KOPT-K1 (cell line): ENCODE measurements around the gene TMEM190.

ENCODE experiments used
- H3K27ac ChIP-seq: fragments of 200-600 bp; sonication (generic); 2 replicates; pipeline ENCODE4 v1.5.1; 2016; ENCODE audit warnings: antibody characterized with exemption, mild to moderate bottlenecking, low read depth, low read length; ENCODE audit not compliant: poor library complexity, severe bottlenecking
- H3K36me3 ChIP-seq: fragments of 200-600 bp; sonication (generic); 2 replicates; pipeline ENCODE4 v1.5.1; 2017; ENCODE audit warnings: antibody characterized with exemption, mild to moderate bottlenecking, low read length, moderate library complexity; ENCODE audit not compliant: insufficient read depth
- H3K9me3 ChIP-seq: fragments of 200-600 bp; sonication (generic); 2 replicates; pipeline ENCODE4 v1.5.1; 2017; ENCODE audit warnings: antibody characterized with exemption, low read length, mild to moderate bottlenecking; ENCODE audit not compliant: insufficient read depth, poor library complexity, severe bottlenecking

The TMEM190 gene

GRCh38 chr19:55373306-55373992 lies 3.2 kb upstream of the TMEM190 start:
- H3K36me3 ChIP-seq: no peaks in the 10 kb centered on the region
- no peak overlapping the region for H3K27ac ChIP-seq
- H3K9me3 ChIP-seq: no peaks in the 10 kb centered on the region

GRCh38 chr19:55373993-55374757 lies 2.5 kb upstream of the TMEM190 start:
- Histone ChIP-seq H3K9me3 (no peaks in the 10 kb centered on the region), H3K36me3 (no peaks in the 10 kb centered on the region), H3K27ac (no peak overlapping the region)

- Histone ChIP-seq H3K9me3 (no peaks in the 10 kb centered on the region), H3K27ac (no peak overlapping the region), H3K36me3 (no peaks in the 10 kb centered on the region)
Measured at GRCh38 chr19:55377356-55378131, 918 bp downstream of the TMEM190 start.

DNA sequence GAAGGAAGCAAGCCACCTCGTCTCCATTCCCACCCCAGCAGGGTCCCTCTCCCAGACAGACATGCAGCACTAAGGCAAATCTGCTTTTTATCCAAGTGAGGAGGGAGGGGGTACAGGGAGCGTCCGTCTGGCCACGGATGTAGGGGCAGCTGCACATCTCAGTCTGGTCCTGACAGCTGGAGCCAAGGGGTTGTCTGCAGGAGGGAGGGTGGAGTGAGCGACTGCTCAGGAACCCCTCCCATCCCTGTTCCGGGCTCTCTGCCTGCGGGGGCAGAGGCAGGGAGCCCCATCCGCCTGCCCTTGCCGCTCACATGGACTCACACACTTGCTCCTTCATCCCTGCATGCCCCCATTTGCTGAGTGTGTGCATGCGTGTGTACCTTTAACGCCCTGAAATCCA lies 2.5 kb downstream of the TMEM190 start:
- no peaks in the 10 kb centered on the region for H3K36me3 ChIP-seq
- no peak overlapping the region for H3K27ac ChIP-seq
- no peaks in the 10 kb centered on the region for H3K9me3 ChIP-seq

- Histone ChIP-seq H3K27ac (no peak overlapping the region), H3K36me3 (peaks cover 11% of the 10 kb centered on the region), H3K9me3 (no peaks in the 10 kb centered on the region)
Measured at GRCh38 chr19:55382013-55382412, 5.4 kb downstream of the TMEM190 start.

GRCh38 chr19:55382522-55383054 lies 6.0 kb downstream of the TMEM190 start:
- peak overlapping the region; percentile 56 for H3K27ac ChIP-seq
- H3K36me3 ChIP-seq: peaks cover 16% of the 10 kb centered on the region
- H3K9me3 ChIP-seq: no peaks in the 10 kb centered on the region

DNA sequence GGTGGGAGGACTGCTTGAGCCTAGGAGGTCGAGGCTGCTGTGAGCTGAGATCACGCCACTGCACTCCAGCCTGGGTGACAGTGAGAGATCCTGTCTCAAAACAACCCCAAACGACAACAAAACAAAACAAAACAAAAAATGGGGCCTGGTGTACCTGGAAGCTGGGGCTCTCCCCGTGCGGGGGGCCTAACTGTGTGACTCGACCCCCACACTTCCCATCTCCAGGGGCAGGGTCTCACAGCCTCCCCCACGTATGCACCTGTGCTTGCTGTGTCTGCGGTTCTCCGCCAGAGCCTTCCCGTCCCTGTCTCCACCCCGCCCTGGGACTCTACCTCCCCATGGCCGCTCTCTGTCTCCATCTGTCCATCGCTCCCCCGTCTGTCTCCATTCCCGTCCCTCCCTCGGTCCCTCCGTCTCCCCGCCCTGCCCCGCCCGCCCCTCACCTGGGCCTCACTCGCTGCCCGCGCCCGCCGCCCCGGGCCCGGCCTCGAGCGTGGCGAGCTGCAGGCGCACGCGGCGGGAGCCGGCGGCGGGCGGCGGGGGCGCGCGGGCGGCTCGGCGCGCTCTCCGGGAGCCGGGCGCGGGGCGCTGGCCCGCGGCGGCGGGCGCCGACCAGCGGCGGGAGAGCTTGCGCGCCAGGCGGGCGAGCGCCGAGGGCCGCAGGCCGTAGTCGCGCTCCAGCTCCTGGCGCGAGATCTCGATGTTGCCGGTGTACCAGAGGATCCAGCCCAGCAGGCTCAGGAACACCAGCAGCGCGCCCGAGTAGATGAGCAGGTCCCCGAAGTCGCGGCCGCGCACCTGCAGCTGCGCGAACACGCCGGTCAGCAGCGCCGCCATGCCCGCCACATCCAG lies 6.9 kb downstream of the TMEM190 start:
- H3K27ac ChIP-seq: peak overlapping the region; percentile 91
- peaks cover 26% of the 10 kb centered on the region for H3K36me3 ChIP-seq
- H3K9me3 ChIP-seq: no peaks in the 10 kb centered on the region

- peaks cover 34% of the 10 kb centered on the region for H3K36me3 ChIP-seq
- no peaks in the 10 kb centered on the region for H3K9me3 ChIP-seq
- H3K27ac ChIP-seq: peak within 1 kb of the TSS; percentile 91
Measured at GRCh38 chr19:55384131-55384919, 7.7 kb downstream of the TMEM190 start, which contains the start of gene TMEM238. Gene TMEM238 (minus strand): TSS chr19:55384292. CDS start chr19:55384259, 33 bp downstream.

DNA sequence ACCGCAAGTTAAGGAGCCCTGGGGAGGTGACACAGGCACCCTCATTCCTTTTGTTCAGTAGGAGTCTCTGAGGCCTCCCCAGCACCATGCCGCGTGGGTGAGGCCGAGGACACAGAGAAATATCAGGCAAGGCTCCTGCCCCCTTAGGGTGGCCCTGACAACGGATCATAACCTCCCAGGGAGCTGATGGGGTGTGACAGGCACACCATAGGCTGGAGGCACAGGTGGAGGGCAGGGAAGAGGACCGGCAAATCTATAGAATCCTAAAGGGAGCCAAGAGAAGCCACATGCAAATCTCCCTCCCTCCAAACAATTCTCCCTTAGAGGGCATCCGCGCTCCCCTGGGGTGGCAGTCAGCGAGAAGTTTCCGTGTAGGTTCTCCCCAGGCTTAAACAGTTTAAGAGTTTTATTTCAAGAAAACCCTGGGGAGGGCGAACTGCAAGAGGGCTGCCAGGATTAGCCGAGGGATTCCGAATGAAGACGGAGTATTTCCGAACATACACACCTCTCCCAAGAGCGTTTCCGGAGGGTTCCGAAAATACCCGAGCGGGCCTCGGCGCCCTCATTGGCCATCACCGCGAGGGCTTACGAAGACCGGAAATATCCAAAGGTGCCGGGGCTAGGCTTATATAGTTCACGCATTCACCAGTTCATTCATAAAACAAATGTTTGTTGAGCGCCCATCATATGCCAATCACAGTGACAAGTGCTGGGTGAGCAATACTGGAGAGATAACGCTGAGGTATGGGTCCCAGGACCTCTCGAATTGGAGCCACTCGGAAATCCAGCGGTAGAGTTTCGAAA lies 8.5 kb downstream of the TMEM190 start:
- Histone ChIP-seq H3K27ac (peak overlapping the region; percentile 91), H3K9me3 (no peaks in the 10 kb centered on the region), H3K36me3 (peaks cover 42% of the 10 kb centered on the region)

DNA sequence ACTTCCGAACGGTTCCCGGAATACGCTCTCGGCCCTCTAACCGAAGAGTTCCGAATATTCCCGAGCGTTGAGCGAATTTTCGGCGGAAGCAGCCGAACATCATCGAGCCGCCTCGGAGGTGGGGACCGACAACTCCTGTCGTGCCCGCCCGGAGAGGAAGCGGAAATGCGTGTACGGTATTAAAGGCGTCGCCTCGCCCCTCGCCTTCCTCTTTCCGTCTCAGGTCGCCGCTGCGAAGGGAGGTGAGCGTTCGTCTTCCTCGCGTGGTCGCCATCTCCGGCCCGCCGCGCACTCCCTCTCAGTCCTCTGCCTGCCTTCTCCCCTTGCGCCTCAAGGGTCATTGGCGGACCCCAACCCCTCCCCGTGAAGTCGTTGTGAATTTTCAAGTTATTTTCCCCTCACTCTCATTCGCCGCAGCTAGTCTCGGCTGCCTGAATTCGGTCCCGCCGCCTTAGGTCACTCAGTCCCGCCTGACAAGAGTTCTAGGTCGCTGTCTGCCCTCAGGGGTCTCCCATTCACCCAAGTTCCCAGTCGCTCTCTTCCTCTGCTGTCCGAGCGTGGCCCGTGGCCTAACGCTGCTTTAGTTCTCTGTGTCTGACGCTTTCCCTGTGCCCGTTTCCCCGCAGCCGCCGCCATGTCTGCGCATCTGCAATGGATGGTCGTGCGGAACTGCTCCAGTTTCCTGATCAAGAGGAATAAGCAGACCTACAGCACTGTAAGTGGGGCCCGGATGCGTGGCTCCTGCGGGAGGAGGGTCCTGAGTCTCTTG lies 9.3 kb downstream of the TMEM190 start, which contains the start of gene RPL28:
Gene RPL28 (plus strand): TSS at position 209 of the 769 bp plus-strand sequence. CDS start 426 bp downstream, at position 635.
- Histone ChIP-seq H3K9me3 (no peaks in the 10 kb centered on the region), H3K27ac (peak within 1 kb of the TSS; percentile 91), H3K36me3 (peaks cover 50% of the 10 kb centered on the region)

GRCh38 chr19:55386493-55386971 lies 9.9 kb downstream of the TMEM190 start:
- Histone ChIP-seq H3K27ac (peak overlapping the region; percentile 91), H3K36me3 (peaks cover 56% of the 10 kb centered on the region), H3K9me3 (no peaks in the 10 kb centered on the region)

- H3K27ac ChIP-seq: peak overlapping the region; percentile 91
Measured at GRCh38 chr19:55387736-55388497, 11.3 kb downstream of the TMEM190 start.

More at GRCh38 chr19:55387736-55388497, 11.3 kb downstream of the TMEM190 start:
- no peaks in the 10 kb centered on the region for H3K9me3 ChIP-seq
- peaks cover 63% of the 10 kb centered on the region for H3K36me3 ChIP-seq
